ENCODE measurements around the gene GSN. TPM values are rescaled to one million over a fixed set of nuclear protein-coding genes. Genes with fewer than 3 reads are reported as not detected.

The GSN gene
- total RNA-seq, 1 donor from 2014 or later, result 72.1 TPM

DNA sequence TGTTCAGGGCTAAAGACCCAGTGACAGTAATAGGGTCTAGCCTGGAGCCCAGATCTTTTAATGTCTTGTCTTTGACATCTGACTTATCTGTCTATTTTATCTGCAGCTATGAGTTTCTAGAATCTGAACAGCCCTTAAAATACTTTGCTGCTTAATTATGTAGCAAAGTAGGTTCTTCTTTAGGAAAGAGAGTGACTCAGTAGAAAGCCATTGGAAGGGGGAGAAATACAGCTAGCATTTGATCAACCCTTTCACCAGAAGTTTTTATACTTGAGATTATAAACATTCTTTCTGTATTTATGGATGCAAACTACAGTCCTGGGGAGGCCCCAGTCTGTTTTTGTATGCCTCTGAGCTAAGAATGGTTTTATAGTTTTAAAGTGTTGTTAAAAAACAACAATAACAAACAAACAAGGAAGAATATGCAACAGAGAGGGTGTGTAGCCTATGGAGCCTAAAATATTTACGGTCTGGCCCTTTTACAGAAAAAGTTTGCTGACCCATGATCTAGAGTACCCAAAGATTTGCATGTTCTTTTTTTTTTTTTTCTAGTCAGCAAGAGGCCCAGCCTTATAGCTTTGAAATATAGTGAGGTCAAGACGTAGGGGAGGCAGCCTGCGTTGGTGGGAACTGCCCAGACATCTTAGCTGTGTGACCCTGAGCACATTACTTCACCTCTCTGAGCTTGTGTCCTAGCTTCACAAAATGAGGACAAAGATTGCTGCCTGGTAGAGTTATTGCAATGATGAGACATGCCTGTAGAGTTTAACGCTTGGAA, 9.7 kb downstream of the GSN start:
- H3K27ac Mint-ChIP-seq, result no peak overlapping the region
- H4K20me1 ChIP-seq (ENCODE audit: low read depth), result no peaks in the 10 kb centered on the region
- H3K27ac ChIP-seq, result no peak overlapping the region
- no peak overlapping the region for H3K4me3 ChIP-seq
- no peaks in the 10 kb centered on the region for H3K79me2 ChIP-seq (ENCODE audit: low read depth)
- no peaks in the 10 kb centered on the region for H3K36me3 ChIP-seq
- no peak overlapping the region for H3K4me3 Mint-ChIP-seq
- H3K4me2 ChIP-seq, result no peak overlapping the region
- no peaks in the 10 kb centered on the region for H3K9me3 Mint-ChIP-seq
- H3F3A ChIP-seq (ENCODE audit: low read depth), result no peaks in the 10 kb centered on the region
- peaks cover 5% of the 10 kb centered on the region for H3K4me1 ChIP-seq
- no peak overlapping the region for H2AFZ ChIP-seq (replicated peaks)
- H3K27me3 ChIP-seq, result peaks cover 37% of the 10 kb centered on the region
- no peak overlapping the region for H3K9ac ChIP-seq
- H3K9me3 ChIP-seq (ENCODE audit: low read depth), result no peaks in the 10 kb centered on the region
- H3K27me3 Mint-ChIP-seq (ENCODE audit: insufficient read depth, low read depth), result no peaks in the 10 kb centered on the region
- TF ChIP-seq EZH2phosphoT487 (IDR thresholded peaks at IDR 0.05) (no peak), EZH2 (IDR thresholded peaks at IDR 0.05) (no peak)
- TF ChIP-seq, protein P1, sequence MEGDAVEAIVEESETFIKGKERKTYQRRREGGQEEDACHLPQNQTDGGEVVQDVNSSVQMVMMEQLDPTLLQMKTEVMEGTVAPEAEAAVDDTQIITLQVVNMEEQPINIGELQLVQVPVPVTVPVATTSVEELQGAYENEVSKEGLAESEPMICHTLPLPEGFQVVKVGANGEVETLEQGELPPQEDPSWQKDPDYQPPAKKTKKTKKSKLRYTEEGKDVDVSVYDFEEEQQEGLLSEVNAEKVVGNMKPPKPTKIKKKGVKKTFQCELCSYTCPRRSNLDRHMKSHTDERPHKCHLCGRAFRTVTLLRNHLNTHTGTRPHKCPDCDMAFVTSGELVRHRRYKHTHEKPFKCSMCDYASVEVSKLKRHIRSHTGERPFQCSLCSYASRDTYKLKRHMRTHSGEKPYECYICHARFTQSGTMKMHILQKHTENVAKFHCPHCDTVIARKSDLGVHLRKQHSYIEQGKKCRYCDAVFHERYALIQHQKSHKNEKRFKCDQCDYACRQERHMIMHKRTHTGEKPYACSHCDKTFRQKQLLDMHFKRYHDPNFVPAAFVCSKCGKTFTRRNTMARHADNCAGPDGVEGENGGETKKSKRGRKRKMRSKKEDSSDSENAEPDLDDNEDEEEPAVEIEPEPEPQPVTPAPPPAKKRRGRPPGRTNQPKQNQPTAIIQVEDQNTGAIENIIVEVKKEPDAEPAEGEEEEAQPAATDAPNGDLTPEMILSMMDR (IDR thresholded peaks at IDR 0.05), result no peak
- H3K36me3 Mint-ChIP-seq, result no peaks in the 10 kb centered on the region
- DNase-seq (ENCODE audit: low spot score), result no peak
- H3K4me1 Mint-ChIP-seq, result peaks cover 35% of the 10 kb centered on the region

DNA sequence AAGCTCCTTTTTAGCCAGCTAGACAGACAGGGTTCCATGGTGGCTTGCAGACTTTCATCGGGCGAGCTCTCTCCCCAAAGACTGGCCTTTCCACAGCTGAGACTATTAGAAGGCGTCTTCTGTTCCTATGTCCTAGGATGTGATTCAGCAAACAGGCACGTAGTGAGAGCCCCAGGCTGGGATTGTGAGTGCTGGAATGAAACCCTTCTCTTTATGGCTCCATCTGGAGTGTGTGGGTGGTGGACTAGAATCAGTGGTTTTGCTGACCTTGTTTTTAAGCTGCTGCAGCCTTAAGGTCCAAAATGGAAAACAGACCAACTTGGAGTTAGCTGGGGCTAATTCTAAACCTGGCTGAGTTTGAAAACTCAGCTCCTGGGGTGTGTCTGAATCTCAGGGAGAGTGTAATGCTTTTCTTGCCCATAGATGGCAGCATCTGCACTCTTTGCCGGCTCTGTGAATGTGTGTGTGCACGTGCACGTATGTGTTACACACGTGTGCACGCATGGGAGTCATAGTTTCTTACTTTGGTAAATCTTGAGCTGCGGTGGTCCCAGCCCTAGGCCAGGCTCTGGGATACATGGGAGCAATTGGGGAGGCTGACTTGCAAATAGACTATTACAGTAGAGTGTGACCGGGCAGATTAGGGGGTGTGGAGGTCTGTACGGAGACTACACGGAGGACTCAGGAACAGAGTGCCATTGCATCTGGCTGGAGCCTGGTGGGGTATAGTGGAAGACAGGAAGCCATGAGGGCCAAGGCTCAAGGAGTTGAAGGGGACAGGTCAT, 10.7 kb downstream of the GSN start:
- Mint-ChIP-seq H3K36me3 (peaks cover 2% of the 10 kb centered on the region), H3K27me3 (ENCODE audit: insufficient read depth, low read depth) (no peaks in the 10 kb centered on the region), H3K4me3 (no peak overlapping the region), H3K9me3 (no peaks in the 10 kb centered on the region), H3K4me1 (peaks cover 38% of the 10 kb centered on the region), H3K27ac (no peak overlapping the region)
- H3K9ac ChIP-seq, result no peak overlapping the region
- H2AFZ ChIP-seq (replicated peaks), result no peak overlapping the region
- peak overlapping the region; percentile 4 for H3K27ac ChIP-seq
- H3K27me3 ChIP-seq, result peaks cover 46% of the 10 kb centered on the region
- H3K79me2 ChIP-seq (ENCODE audit: low read depth), result no peaks in the 10 kb centered on the region
- peaks cover under 1% of the 10 kb centered on the region for H4K20me1 ChIP-seq (ENCODE audit: low read depth)
- no peaks in the 10 kb centered on the region for H3F3A ChIP-seq (ENCODE audit: low read depth)
- TF ChIP-seq, protein P1 (IDR thresholded peaks at IDR 0.05), result peak; percentile 75
- TF ChIP-seq EZH2 (IDR thresholded peaks at IDR 0.05) (no peak), EZH2phosphoT487 (IDR thresholded peaks at IDR 0.05) (no peak)
- H3K9me3 ChIP-seq (ENCODE audit: low read depth), result no peaks in the 10 kb centered on the region
- H3K36me3 ChIP-seq, result no peaks in the 10 kb centered on the region
- H3K4me1 ChIP-seq, result peaks cover 5% of the 10 kb centered on the region
- no peak overlapping the region for H3K4me3 ChIP-seq
- peak; percentile 67 for DNase-seq (ENCODE audit: low spot score)
- H3K4me2 ChIP-seq, result no peak overlapping the region

DNA sequence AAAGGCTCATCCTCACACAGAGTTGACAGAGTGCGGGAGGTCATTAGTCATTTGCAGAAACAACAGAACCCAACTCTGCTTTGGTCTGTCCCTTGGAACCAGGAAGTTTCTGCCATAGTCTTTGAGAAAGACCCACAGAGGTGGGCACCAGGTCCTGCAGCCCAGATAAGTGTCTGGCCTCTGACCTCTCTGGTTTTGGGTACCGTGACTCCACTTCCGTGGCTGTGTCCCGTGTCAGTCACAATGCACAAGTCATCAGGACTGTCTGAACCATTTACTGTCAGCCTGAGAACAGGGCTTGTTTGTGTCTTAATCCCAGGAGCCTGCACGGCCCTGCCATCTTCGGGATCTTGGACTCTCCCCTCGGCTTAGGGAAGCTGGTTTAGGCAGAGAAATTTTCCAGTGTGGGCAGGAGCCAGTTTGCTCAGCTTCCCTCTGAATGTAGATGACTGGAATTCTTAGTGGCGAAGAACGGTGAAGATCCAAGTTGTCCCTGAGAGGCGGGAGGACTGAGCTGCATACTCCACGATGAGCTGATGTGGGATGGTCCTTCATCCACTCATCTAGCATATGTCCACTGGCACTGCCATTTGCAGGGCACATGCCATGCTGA, 11.9 kb downstream of the GSN start:
- Histone ChIP-seq H3K9me3 (ENCODE audit: low read depth) (no peaks in the 10 kb centered on the region), H3K4me1 (peaks cover 16% of the 10 kb centered on the region), H3K27ac (no peak overlapping the region), H3K4me2 (no peak overlapping the region), H3K9ac (no peak overlapping the region), H3K27me3 (peaks cover 51% of the 10 kb centered on the region), H3K79me2 (ENCODE audit: low read depth) (no peaks in the 10 kb centered on the region), H3F3A (ENCODE audit: low read depth) (peaks cover 10% of the 10 kb centered on the region), H3K36me3 (no peaks in the 10 kb centered on the region), H4K20me1 (ENCODE audit: low read depth) (peaks cover 11% of the 10 kb centered on the region), H3K4me3 (no peak overlapping the region), H2AFZ (replicated peaks) (no peak overlapping the region)
- peak overlapping the region; percentile 23 for H3K27ac Mint-ChIP-seq
- H3K4me3 Mint-ChIP-seq, result no peak overlapping the region
- DNase-seq (ENCODE audit: low spot score), result no peak
- peaks cover 2% of the 10 kb centered on the region for H3K36me3 Mint-ChIP-seq
- no peaks in the 10 kb centered on the region for H3K9me3 Mint-ChIP-seq
- TF ChIP-seq EZH2 (IDR thresholded peaks at IDR 0.05) (no peak), EZH2phosphoT487 (IDR thresholded peaks at IDR 0.05) (no peak)
- TF ChIP-seq, protein P1 (IDR thresholded peaks at IDR 0.05), result no peak
- H3K4me1 Mint-ChIP-seq, result peaks cover 49% of the 10 kb centered on the region
- no peaks in the 10 kb centered on the region for H3K27me3 Mint-ChIP-seq (ENCODE audit: insufficient read depth, low read depth)

Measured in neural progenitor cell (in vitro differentiated cells).